WTC11 (cell line): Measurements from ENCODE around the gene RPL15.

ENCODE experiments used
- CBFB ChIP-seq: sonication (generic); formaldehyde crosslinking; IDR thresholded peaks from 2 replicates; pipeline ENCODE4 v1.8.1; 2022; ENCODE audit warnings: mild to moderate bottlenecking, low read depth, missing genetic modification reagents
- CTCF ChIP-seq: fragments of 200-600 bp; IDR thresholded peaks from 2 replicates; pipeline ENCODE4 v1.8.0; 2022; ENCODE audit warnings: antibody characterized with exemption
- ELF4 ChIP-seq: sonication (generic); formaldehyde crosslinking; IDR thresholded peaks from 2 replicates; pipeline ENCODE4 v1.8.1; 2022; ENCODE audit warnings: low read depth, mild to moderate bottlenecking, moderate library complexity, missing genetic modification reagents
- NR2C2 ChIP-seq: sonication (generic); formaldehyde crosslinking; IDR thresholded peaks from 2 replicates; pipeline ENCODE4 v1.8.0; 2022; ENCODE audit warnings: mild to moderate bottlenecking, missing genetic modification reagents
- PREB ChIP-seq: sonication (generic); formaldehyde crosslinking; IDR thresholded peaks from 2 replicates; pipeline ENCODE4 v1.8.1; 2022; ENCODE audit warnings: mild to moderate bottlenecking, missing genetic modification reagents, moderate library complexity, borderline replicate concordance
- SMAD3 ChIP-seq: sonication (generic); formaldehyde crosslinking; IDR thresholded peaks from 2 replicates; pipeline ENCODE4 v1.8.0; 2022; ENCODE audit warnings: missing genetic modification reagents, mild to moderate bottlenecking, borderline replicate concordance
- SOX15 ChIP-seq: fragments of 250-450 bp; sonication (Bioruptor Pico); IDR thresholded peaks from 2 replicates; pipeline ENCODE4 v1.9.0; 2021; ENCODE audit warnings: mild to moderate bottlenecking
- TF ChIP-seq, protein P1 (sequence below): sonication (generic); formaldehyde crosslinking; IDR thresholded peaks from 2 replicates; pipeline ENCODE4 v1.8.0; 2022; ENCODE audit warnings: mild to moderate bottlenecking, missing genetic modification reagents
- TF ChIP-seq, protein P2 (sequence below): sonication (generic); formaldehyde crosslinking; IDR thresholded peaks from 2 replicates; pipeline ENCODE4 v1.8.0; 2022; ENCODE audit warnings: mild to moderate bottlenecking, missing genetic modification reagents

- TF ChIP-seq NR2C2 (CRISPR knock-in tag) (no peak), PREB (CRISPR knock-in tag) (no peak), SOX15 (CRISPR knock-in tag) (no peak), CTCF (no peak), CBFB (CRISPR knock-in tag) (no peak), SMAD3 (no peak), ELF4 (CRISPR knock-in tag) (no peak)
- TF ChIP-seq, protein P1, sequence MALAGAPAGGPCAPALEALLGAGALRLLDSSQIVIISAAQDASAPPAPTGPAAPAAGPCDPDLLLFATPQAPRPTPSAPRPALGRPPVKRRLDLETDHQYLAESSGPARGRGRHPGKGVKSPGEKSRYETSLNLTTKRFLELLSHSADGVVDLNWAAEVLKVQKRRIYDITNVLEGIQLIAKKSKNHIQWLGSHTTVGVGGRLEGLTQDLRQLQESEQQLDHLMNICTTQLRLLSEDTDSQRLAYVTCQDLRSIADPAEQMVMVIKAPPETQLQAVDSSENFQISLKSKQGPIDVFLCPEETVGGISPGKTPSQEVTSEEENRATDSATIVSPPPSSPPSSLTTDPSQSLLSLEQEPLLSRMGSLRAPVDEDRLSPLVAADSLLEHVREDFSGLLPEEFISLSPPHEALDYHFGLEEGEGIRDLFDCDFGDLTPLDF (CRISPR knock-in tag) = no peak
- TF ChIP-seq, protein P2, sequence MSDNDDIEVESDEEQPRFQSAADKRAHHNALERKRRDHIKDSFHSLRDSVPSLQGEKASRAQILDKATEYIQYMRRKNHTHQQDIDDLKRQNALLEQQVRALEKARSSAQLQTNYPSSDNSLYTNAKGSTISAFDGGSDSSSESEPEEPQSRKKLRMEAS (CRISPR knock-in tag) = no peak
Measured at GRCh38 chr3:23884481-23884880, 32.5 kb upstream of the RPL15 start.
